Endothelial cell of umbilical vein (primary cell): ENCODE data around the gene ATOSB. TPM values are rescaled to one million over a fixed set of nuclear protein-coding genes. Genes with fewer than 3 reads are reported as not detected.

ENCODE experiments used
- BruUV-seq: library from RNA; stranded (reverse); fragments of 400-500 nt; replicated peaks from 2 replicates; lab custom pipeline; 2021; lab: Mats Ljungman, UMichigan
- CTCF ChIA-PET: fragments of 300-600, 350-600 bp; sonication (Branson Sonifier 250); formaldehyde crosslinking; loops from one replicate; lab custom pipeline; 2021; ENCODE audit warnings: antibody characterized with exemption, inconsistent platforms; lab: Charles Lee
- POLR2A ChIA-PET: fragments of 300-600, 350-600 bp; sonication (Branson Sonifier 250); formaldehyde crosslinking; loops from one replicate; lab custom pipeline; 2021; ENCODE audit warnings: antibody characterized with exemption, inconsistent platforms; lab: Charles Lee
- DNase-seq: peaks from one replicate; pipeline ENCODE4 v3.0.0-alpha.2; 2011; ENCODE audit warnings: low read depth, low spot score
- FAIRE-seq: peaks from 2 replicates; lab custom pipeline; 2011; peaks lifted over from hg19 to GRCh38; lab: Jason Lieb, UNC
- H2AFZ ChIP-seq: 2 replicates; pipeline ENCODE4 v1.6.0; 2012; ENCODE audit warnings: low read depth, low read length, control low read depth, inconsistent platforms
- H3K27ac ChIP-seq: 2 replicates; pipeline ENCODE4 v1.5.1; 2011; ENCODE audit warnings: low read depth, mild to moderate bottlenecking, control low read depth, low read length, moderate library complexity; ENCODE audit not compliant: insufficient read depth
- H3K27me3 ChIP-seq, 2 experiments: 2 replicates each; pipeline versions ENCODE4 v1.6.0 to v1.6.1; 2011; ENCODE audit warnings: low read length in 2 of 2, mixed read lengths in 1 of 2; ENCODE audit not compliant: control insufficient read depth in 2 of 2, insufficient read depth in 2 of 2
- H3K36me3 ChIP-seq, 2 experiments: 2 replicates in 1 of 2; 3 replicates in 1 of 2; pipeline ENCODE4 v1.5.1; 2011; ENCODE audit warnings: low read length in 2 of 2, mild to moderate bottlenecking in 1 of 2, moderate library complexity in 1 of 2; ENCODE audit not compliant: control insufficient read depth in 2 of 2, insufficient read depth in 2 of 2; ENCODE audit errors: extremely low read depth in 1 of 2
- H3K4me1 ChIP-seq: 3 replicates; pipeline ENCODE4 v1.5.1; 2011; ENCODE audit warnings: mild to moderate bottlenecking, low read length; ENCODE audit not compliant: control insufficient read depth, insufficient read depth; ENCODE audit errors: extremely low read depth
- H3K4me2 ChIP-seq: 2 replicates; pipeline ENCODE4 v1.6.1; 2011; ENCODE audit warnings: low read length, control low read depth, mixed read lengths; ENCODE audit not compliant: insufficient read depth
- H3K4me3 ChIP-seq, 3 experiments: fragments of 200-600 bp in 1 of 3; sonication (generic), shearing (Covaris generic) in 1 of 3; replicated peaks in 1 of 3; 2 replicates each; pipeline ENCODE4 v1.5.1; 2011 to 2016; ENCODE audit warnings: control low read depth in 3 of 3, low read length in 3 of 3, mild to moderate bottlenecking in 2 of 3, inconsistent platforms in 1 of 3, low read depth in 1 of 3, moderate library complexity in 1 of 3; ENCODE audit not compliant: insufficient read depth in 1 of 3
- H3K79me2 ChIP-seq: 2 replicates; pipeline ENCODE4 v1.6.0; 2012; ENCODE audit warnings: low read length, inconsistent platforms; ENCODE audit not compliant: control insufficient read depth, insufficient read depth
- H3K9ac ChIP-seq: replicated peaks from 2 replicates; pipeline ENCODE3; 2011; ENCODE audit warnings: low read length, control low read depth; ENCODE audit not compliant: insufficient read depth; ENCODE audit errors: extremely low read depth
- H3K9me1 ChIP-seq: replicated peaks from 3 replicates; pipeline ENCODE4 v1.6.0; 2011; ENCODE audit warnings: mild to moderate bottlenecking, low read length; ENCODE audit not compliant: control insufficient read depth, insufficient read depth; ENCODE audit errors: extremely low read depth
- H3K9me3 ChIP-seq: replicated peaks from 2 replicates; pipeline ENCODE4 v1.5.1; 2012; ENCODE audit warnings: low read length, inconsistent platforms; ENCODE audit not compliant: control insufficient read depth, insufficient read depth
- H4K20me1 ChIP-seq: replicated peaks from 2 replicates; pipeline ENCODE3; 2011; ENCODE audit warnings: mild to moderate bottlenecking, low read length; ENCODE audit not compliant: control insufficient read depth, insufficient read depth; ENCODE audit errors: extremely low read depth
- CTCF ChIP-seq, 2 donors: IDR thresholded peaks; 1 replicate in 1 of 2; 2 replicates in 1 of 2; pipeline ENCODE4 v1.5.1; 2011; ENCODE audit warnings: low read length in 2 of 2, mild to moderate bottlenecking in 2 of 2, moderate library complexity in 2 of 2, control low read depth in 1 of 2, inconsistent platforms in 1 of 2, low read depth in 1 of 2; ENCODE audit not compliant: insufficient read depth in 1 of 2; ENCODE audit errors: extremely low read depth in 1 of 2
- EZH2 ChIP-seq: IDR thresholded peaks from 2 replicates; pipeline ENCODE4 v1.6.1; 2012; ENCODE audit warnings: borderline replicate concordance, low read depth, mild to moderate bottlenecking, moderate library complexity, low read length, inconsistent platforms; ENCODE audit not compliant: severe bottlenecking
- FOS ChIP-seq: IDR thresholded peaks from 2 replicates; pipeline ENCODE4 v1.6.1; 2011; ENCODE audit warnings: mild to moderate bottlenecking, low read length, moderate library complexity, borderline replicate concordance; ENCODE audit not compliant: insufficient read depth
- GATA2 ChIP-seq: IDR thresholded peaks from 2 replicates; pipeline ENCODE4 v1.7.0; 2011; ENCODE audit warnings: low read depth, mild to moderate bottlenecking, moderate library complexity, mixed read lengths, low read length; ENCODE audit not compliant: insufficient read length, insufficient read depth
- JUN ChIP-seq: IDR thresholded peaks from 2 replicates; pipeline ENCODE4 v1.6.1; 2011; ENCODE audit warnings: borderline replicate concordance, low read depth; ENCODE audit not compliant: insufficient read length, insufficient read depth
- MAX ChIP-seq: IDR thresholded peaks from 2 replicates; pipeline ENCODE4 v1.6.1; 2011; ENCODE audit not compliant: insufficient read depth, insufficient read length
- MYC ChIP-seq: IDR thresholded peaks from one replicate; pipeline ENCODE4 v1.6.1; 2011; ENCODE audit warnings: mild to moderate bottlenecking, low read depth, low read length
- POLR2A ChIP-seq: IDR thresholded peaks from 2 replicates; pipeline ENCODE4 v1.6.1; 2012; ENCODE audit warnings: low read depth, mild to moderate bottlenecking, control low read depth, low read length
- POLR2AphosphoS5 ChIP-seq: IDR thresholded peaks from 2 replicates; pipeline ENCODE4 v1.6.1; 2012; ENCODE audit warnings: low read depth, mild to moderate bottlenecking, control low read depth, low read length, moderate library complexity; ENCODE audit not compliant: insufficient read depth
- dilution Hi-C: fragments of 300-500 bp; cut with MboI; formaldehyde crosslinking; loops from one replicate; pipeline ENCODE4 v1.15.0; 2019; ENCODE audit warnings: low sequenced_read_pairs; ENCODE audit not compliant: extremely low pct_ligation_motif_present
- intact Hi-C: fragments of 100-400 bp; cut with micrococcal nuclease; formaldehyde crosslinking; loops from one replicate; pipeline ENCODE4 v1.10.0; 2022
- polyA plus RNA-seq, 4 experiments: library from polyadenylated mRNA; depleted of rRNA in 3 of 4; stranded (reverse) in 3 of 4; unstranded in 1 of 4; fragments of >200 nt; gene quantifications; 2 replicates each; pipeline versions ENCODE4 v1.2.1 to v1.2.3, GENCODE V29; 2011 to 2012; ENCODE audit warnings: missing spikeins in 1 of 4
- total RNA-seq: library from RNA; stranded (reverse); gene quantifications from 2 replicates; pipeline ENCODE4 v1.2.3, GENCODE V29; 2021

Gene ATOSB
- total and polyA plus RNA-seq, 2 donors (not counting 3 experiments of a cell fraction or from before 2014, with no cell fraction given) = 34.7 to 58.0 TPM

GRCh38 chr9:35135988-35136387, 20.3 kb upstream of the ATOSB start:
- Histone ChIP-seq H3K9me3 (no peaks in the 10 kb centered on the region), H2AFZ (no peak overlapping the region), H3K79me2 (no peaks in the 10 kb centered on the region), H3K4me2 (no peak overlapping the region), H3K27ac (no peak overlapping the region), H3K9ac (no peak overlapping the region), H3K4me3 (no peak overlapping the region), H3K9me1 (no peaks in the 10 kb centered on the region), H3K27me3 (no peaks in the 10 kb centered on the region), H4K20me1 (no peaks in the 10 kb centered on the region), H3K4me1 (no peaks in the 10 kb centered on the region), H3K36me3 (no peaks in the 10 kb centered on the region)
- dilution Hi-C loops = no loop called here
- FAIRE-seq = no peak
- intact Hi-C loops = no loop called here
- DNase-seq = no peak
- POLR2A ChIA-PET = no interaction called here
- no TSS peak for BruUV-seq
- no peak for TF ChIP-seq GATA2
- TF ChIP-seq MYC = no peak
- no peak for TF ChIP-seq CTCF (IDR thresholded peaks at IDR 0.05; ENCODE audit: extremely low read depth in 1 of 2, insufficient read depth in 1 of 2, low read depth in 1 of 2, low read length in 2 of 2)
- no peak for TF ChIP-seq FOS
- no peak for TF ChIP-seq MAX
- no peak for TF ChIP-seq POLR2A
- TF ChIP-seq EZH2 = no peak
- TF ChIP-seq JUN = no peak
- no peak for TF ChIP-seq POLR2AphosphoS5
- CTCF ChIA-PET = interaction anchor here (1.1 to 2.0 kb wide), 4 partner anchors 9 to 343 kb away, joined by 3 to 4 read pairs (median 3); no protein-coding TSS in a partner anchor
